HG03159 (cell line): ENCODE data around the gene ARL8A.
A peak's percentile ranks its signal among the peaks of the same experiment; 100 is the strongest.
"Not testable (repeated sequence)": the region's sequence is repeated elsewhere in the genome, so short reads cannot be mapped to it uniquely, and the experiment has no call there.

ENCODE experiments used
- ATAC-seq: cut with Tn5 transposase; IDR thresholded peaks from one replicate; pipeline ENCODE4 v1.9.1; 2021; ENCODE audit warnings: mild to moderate bottlenecking, moderate library complexity; ENCODE audit not compliant: unreplicated experiment

Gene ARL8A

GRCh38 chr1:202144402-202145067 lies at the start of gene ARL8A:
ARL8A (minus strand) TSS chr1:202144737; CDS start chr1:202144572, 165 bp downstream.
- peak; percentile 51 for ATAC-seq

GRCh38 chr1:202194328-202194648 lies 49.8 kb upstream of the ARL8A start:
- no peak for ATAC-seq

- ATAC-seq, result no peak
Observed at GRCh38 chr1:202193614-202194327, 49.2 kb upstream of the ARL8A start, which contains the start of gene LGR6. LGR6 (plus strand) TSS chr1:202193799; CDS start chr1:202193990, 191 bp downstream.

GRCh38 chr1:202192770-202193613 lies 48.5 kb upstream of the ARL8A start:
- no peak for ATAC-seq

- not testable (repeated sequence) for ATAC-seq
Observed at GRCh38 chr1:202191391-202191790, 46.9 kb upstream of the ARL8A start.

- no peak for ATAC-seq
Observed at GRCh38 chr1:202189918-202190715, 45.6 kb upstream of the ARL8A start.

- ATAC-seq, result no peak
Observed at GRCh38 chr1:202189001-202189790, 44.7 kb upstream of the ARL8A start.

GRCh38 chr1:202187697-202188407 lies 43.3 kb upstream of the ARL8A start:
- ATAC-seq, result no peak

GRCh38 chr1:202187041-202187671 lies 42.6 kb upstream of the ARL8A start:
- no peak for ATAC-seq

GRCh38 chr1:202186327-202186726 lies 41.8 kb upstream of the ARL8A start:
- no peak for ATAC-seq

- ATAC-seq, result no peak
Observed at GRCh38 chr1:202184750-202185460, 40.4 kb upstream of the ARL8A start.

- ATAC-seq, result no peak
Observed at GRCh38 chr1:202182040-202182877, 37.7 kb upstream of the ARL8A start.

- ATAC-seq, result no peak
Observed at GRCh38 chr1:202181586-202181985, 37.0 kb upstream of the ARL8A start.

- not testable (repeated sequence) for ATAC-seq
Observed at GRCh38 chr1:202180751-202181139, 36.2 kb upstream of the ARL8A start.

GRCh38 chr1:202179828-202180750 lies 35.6 kb upstream of the ARL8A start:
- ATAC-seq, result no peak
